PC-9 (cell line): ENCODE data around the gene ENTPD5. TPM values are rescaled to one million over a fixed set of nuclear protein-coding genes. Genes with fewer than 3 reads are reported as not detected.
"Not testable (repeated sequence)": the region's sequence is repeated elsewhere in the genome, so short reads cannot be mapped to it uniquely, and the experiment has no call there.

ENCODE experiments used
- BruUV-seq: library from RNA; stranded (reverse); fragments of 400-500 nt; replicated peaks from 2 replicates; lab custom pipeline; 2021; lab: Mats Ljungman, UMichigan
- CTCF ChIA-PET: fragments of 300-600 bp; sonication (Branson Sonifier 250); formaldehyde crosslinking; loops from one replicate; lab custom pipeline; 2022; ENCODE audit warnings: antibody characterized with exemption; lab: Charles Lee
- POLR2A ChIA-PET: fragments of 300-600 bp; sonication (Branson Sonifier 250); formaldehyde crosslinking; loops from one replicate; lab custom pipeline; 2022; ENCODE audit warnings: antibody characterized with exemption; ENCODE audit not compliant: unreplicated experiment; lab: Charles Lee
- DNase-seq, 2 experiments: peaks; one replicate each; pipeline versions ENCODE4 v3.0.0 to v3.0.0-alpha.2; 2015 to 2022; ENCODE audit warnings: mixed read lengths in 1 of 2
- H2AFZ ChIP-seq: fragments of 200-600 bp; sonication (generic); 2 replicates; pipeline ENCODE4 v1.8.1; 2017; ENCODE audit warnings: antibody characterized with exemption
- H3F3A ChIP-seq: fragments of 200-600 bp; sonication (generic); 2 replicates; pipeline ENCODE4 v1.8.1; 2017; ENCODE audit warnings: antibody characterized with exemption, mild to moderate bottlenecking, low read depth; ENCODE audit not compliant: insufficient read depth
- H3K27ac ChIP-seq: fragments of 200-600 bp; sonication (generic); 2 replicates; pipeline ENCODE4 v1.6.1; 2016; ENCODE audit warnings: mixed run types
- H3K27me3 ChIP-seq: fragments of 200-600 bp; sonication (generic); 2 replicates; pipeline ENCODE4 v1.6.1; 2016; ENCODE audit warnings: low read depth, mixed run types; ENCODE audit not compliant: insufficient read depth
- H3K36me3 ChIP-seq: fragments of 200-600 bp; sonication (generic); 2 replicates; pipeline ENCODE4 v1.6.1; 2016; ENCODE audit warnings: low read depth, mixed run types
- H3K4me1 ChIP-seq: fragments of 200-600 bp; sonication (generic); replicated peaks from 2 replicates; pipeline ENCODE4 v1.6.1; 2016; ENCODE audit warnings: mixed run types; ENCODE audit not compliant: insufficient read depth
- H3K4me2 ChIP-seq: fragments of 200-600 bp; sonication (generic); 2 replicates; pipeline ENCODE4 v1.6.1; 2017; ENCODE audit warnings: mixed run types
- H3K4me3 ChIP-seq: fragments of 200-600 bp; sonication (generic); 2 replicates; pipeline ENCODE4 v1.6.1; 2016; ENCODE audit warnings: mixed run types
- H3K79me2 ChIP-seq: fragments of 200-600 bp; sonication (generic); 2 replicates; pipeline ENCODE4 v1.6.1; 2017; ENCODE audit warnings: low read depth, mixed run types
- H3K9me2 ChIP-seq: fragments of 200-600 bp; sonication (generic); 2 replicates; pipeline ENCODE4 v1.8.1; 2017; ENCODE audit warnings: mild to moderate bottlenecking; ENCODE audit not compliant: insufficient read depth
- H3K9me3 ChIP-seq: fragments of 200-600 bp; sonication (generic); 2 replicates; pipeline ENCODE4 v1.8.1; 2016; ENCODE audit warnings: low read depth; ENCODE audit not compliant: insufficient read depth
- H4K20me1 ChIP-seq: fragments of 200-600 bp; sonication (generic); 2 replicates; pipeline ENCODE4 v1.8.1; 2017; ENCODE audit not compliant: insufficient read depth
- EZH2 ChIP-seq: fragments of 200-600 bp; sonication (generic); IDR thresholded peaks from 2 replicates; pipeline ENCODE4 v1.8.0; 2017; ENCODE audit warnings: antibody characterized with exemption, low read depth
- intact Hi-C: fragments of 100-400 bp; cut with micrococcal nuclease; formaldehyde crosslinking; loops from one replicate; pipeline ENCODE4 v1.10.0; 2022; ENCODE audit not compliant: unreplicated experiment
- total RNA-seq: library from RNA; stranded (reverse); gene quantifications from 2 replicates; pipeline ENCODE4 v1.2.3, GENCODE V29; 2021
- TF ChIP-seq, protein P1 (sequence below): fragments of 200-600 bp; sonication (generic); conservative IDR thresholded peaks from 2 replicates; pipeline ENCODE4 v1.6.1; 2017; ENCODE audit warnings: mixed run types, antibody characterized with exemption, mild to moderate bottlenecking, moderate library complexity

The ENTPD5 gene
- total RNA-seq, 1 experiment from 2014 or later = 12.3 TPM

- ChIA-PET CTCF (no interaction called here), POLR2A (no interaction called here)
- Histone ChIP-seq H3K4me2 (no peak overlapping the region), H3K36me3 (no peaks in the 10 kb centered on the region), H3K27me3 (no peaks in the 10 kb centered on the region), H3K4me1 (peaks cover 8% of the 10 kb centered on the region), H2AFZ (no peak overlapping the region), H3K9me2 (no peaks in the 10 kb centered on the region), H3F3A (peaks cover 23% of the 10 kb centered on the region; the same call in 1 of the 2 replicates), H3K4me3 (no peak overlapping the region), H3K9me3 (no peaks in the 10 kb centered on the region), H3K79me2 (no peaks in the 10 kb centered on the region), H3K27ac (no peak overlapping the region), H4K20me1 (no peaks in the 10 kb centered on the region)
- TF ChIP-seq, protein P1, sequence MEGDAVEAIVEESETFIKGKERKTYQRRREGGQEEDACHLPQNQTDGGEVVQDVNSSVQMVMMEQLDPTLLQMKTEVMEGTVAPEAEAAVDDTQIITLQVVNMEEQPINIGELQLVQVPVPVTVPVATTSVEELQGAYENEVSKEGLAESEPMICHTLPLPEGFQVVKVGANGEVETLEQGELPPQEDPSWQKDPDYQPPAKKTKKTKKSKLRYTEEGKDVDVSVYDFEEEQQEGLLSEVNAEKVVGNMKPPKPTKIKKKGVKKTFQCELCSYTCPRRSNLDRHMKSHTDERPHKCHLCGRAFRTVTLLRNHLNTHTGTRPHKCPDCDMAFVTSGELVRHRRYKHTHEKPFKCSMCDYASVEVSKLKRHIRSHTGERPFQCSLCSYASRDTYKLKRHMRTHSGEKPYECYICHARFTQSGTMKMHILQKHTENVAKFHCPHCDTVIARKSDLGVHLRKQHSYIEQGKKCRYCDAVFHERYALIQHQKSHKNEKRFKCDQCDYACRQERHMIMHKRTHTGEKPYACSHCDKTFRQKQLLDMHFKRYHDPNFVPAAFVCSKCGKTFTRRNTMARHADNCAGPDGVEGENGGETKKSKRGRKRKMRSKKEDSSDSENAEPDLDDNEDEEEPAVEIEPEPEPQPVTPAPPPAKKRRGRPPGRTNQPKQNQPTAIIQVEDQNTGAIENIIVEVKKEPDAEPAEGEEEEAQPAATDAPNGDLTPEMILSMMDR = no peak
- no peak for TF ChIP-seq EZH2
- BruUV-seq = no TSS peak
- intact Hi-C loops = no loop called here
- DNase-seq = no peak
Observed at GRCh38 chr14:74015176-74015575, 3.9 kb downstream of the ENTPD5 start.

DNA sequence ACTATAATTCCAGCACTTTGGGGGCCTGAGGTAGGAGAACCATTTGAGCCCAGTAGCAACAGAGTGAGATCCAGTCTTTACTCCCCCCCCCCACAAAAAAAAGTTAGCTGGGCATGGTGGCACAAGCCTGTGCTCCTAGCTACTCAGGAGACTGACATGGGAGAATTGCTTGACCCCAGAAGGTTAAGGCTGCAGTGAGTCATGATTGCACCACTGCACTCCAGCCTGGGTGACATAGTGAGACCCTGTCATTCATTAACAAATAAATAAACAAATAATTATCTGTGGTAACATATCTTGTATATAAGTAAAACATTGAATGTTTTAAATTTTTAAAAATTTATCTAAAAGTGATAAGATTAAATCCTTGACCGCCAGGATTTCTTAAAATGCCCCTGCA is 4.8 kb downstream of the ENTPD5 start:
- H3F3A ChIP-seq = peaks cover 14% of the 10 kb centered on the region; the same call in 1 of the 2 replicates
- POLR2A ChIA-PET = no interaction called here
- H3K79me2 ChIP-seq = no peaks in the 10 kb centered on the region
- peaks cover 8% of the 10 kb centered on the region; the same call in 1 of the 2 replicates for H3K4me1 ChIP-seq
- intact Hi-C loops = no loop called here
- CTCF ChIA-PET = no interaction called here
- H3K4me2 ChIP-seq = no peak overlapping the region
- no peak overlapping the region for H2AFZ ChIP-seq
- no peak overlapping the region for H3K27ac ChIP-seq
- no peaks in the 10 kb centered on the region for H3K36me3 ChIP-seq
- no peaks in the 10 kb centered on the region for H4K20me1 ChIP-seq
- no peak for TF ChIP-seq EZH2
- TF ChIP-seq, protein P1 = no peak
- no peaks in the 10 kb centered on the region for H3K9me3 ChIP-seq
- no peak for DNase-seq
- no peak overlapping the region for H3K4me3 ChIP-seq
- no peaks in the 10 kb centered on the region for H3K9me2 ChIP-seq
- no peaks in the 10 kb centered on the region for H3K27me3 ChIP-seq
- no TSS peak for BruUV-seq

- no peak overlapping the region for H3K4me2 ChIP-seq
- POLR2A ChIA-PET = no interaction called here
Observed at GRCh38 chr14:74008843-74009499, 10.1 kb downstream of the ENTPD5 start.

DNA sequence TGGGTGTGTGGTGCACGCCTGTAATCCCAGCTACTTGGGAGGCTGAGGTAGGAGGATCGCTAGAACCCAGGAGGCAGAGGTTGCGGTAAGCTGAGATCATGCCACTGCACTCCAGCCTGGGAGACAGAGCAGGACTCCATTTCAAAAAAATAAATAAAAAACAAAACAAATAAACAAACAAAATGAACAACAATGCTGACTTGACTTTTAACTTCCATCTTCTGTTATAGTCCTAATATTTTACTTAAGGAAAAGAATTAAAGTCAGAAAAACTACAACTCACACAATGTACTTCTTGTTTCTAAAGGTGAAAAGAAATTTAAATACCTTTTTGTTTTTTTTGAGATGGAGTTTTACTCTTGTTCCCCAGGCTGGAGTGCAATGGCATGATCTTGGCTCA is 13.4 kb downstream of the ENTPD5 start:
- H3K79me2 ChIP-seq, H3K27me3 ChIP-seq, H2AFZ ChIP-seq, H3K27ac ChIP-seq, H3K36me3 ChIP-seq, DNase-seq, POLR2A ChIA-PET, H3K9me3 ChIP-seq, intact Hi-C loops, H3K4me2 ChIP-seq, H3K4me1 ChIP-seq, BruUV-seq, H4K20me1 ChIP-seq, H3K4me3 ChIP-seq, H3F3A ChIP-seq, H3K9me2 ChIP-seq, CTCF ChIA-PET: not testable (repeated sequence)

More at GRCh38 chr14:74008843-74009499, 10.1 kb downstream of the ENTPD5 start:
- no peaks in the 10 kb centered on the region for H3K36me3 ChIP-seq
- no TSS peak for BruUV-seq
- H3K27me3 ChIP-seq = no peaks in the 10 kb centered on the region
- no peak overlapping the region for H3K27ac ChIP-seq
- H3K4me1 ChIP-seq = no peaks in the 10 kb centered on the region
- no peaks in the 10 kb centered on the region for H3K9me3 ChIP-seq
- H3F3A ChIP-seq = no peaks in the 10 kb centered on the region; the same call in 1 of the 2 replicates
- H3K9me2 ChIP-seq = no peaks in the 10 kb centered on the region
- CTCF ChIA-PET = no interaction called here
- H3K79me2 ChIP-seq = no peaks in the 10 kb centered on the region
- H4K20me1 ChIP-seq = no peaks in the 10 kb centered on the region
- H2AFZ ChIP-seq = no peak overlapping the region
- H3K4me3 ChIP-seq = no peak overlapping the region
- DNase-seq = no peak
- TF ChIP-seq, protein P1 = no peak
- intact Hi-C loops = no loop called here
